IMR-90 (cell line): ENCODE data around the gene ANGEL1. TPM values are rescaled to one million over a fixed set of nuclear protein-coding genes. Genes with fewer than 3 reads are reported as not detected.

Source experiments
- ATAC-seq: fragments of 200-7000 bp; cut with Tn5 transposase; 2 replicates; pipeline ENCODE4 v1.9.1; 2020; ENCODE audit warnings: low read depth, mild to moderate bottlenecking, moderate library complexity
- BruUV-seq: library from RNA; stranded (reverse); fragments of 400-500 nt; replicated peaks from 2 replicates; lab custom pipeline; 2021; lab: Mats Ljungman, UMichigan
- CTCF ChIA-PET: fragments of 300-600 bp; formaldehyde crosslinking; extraction: SDS; loops from one replicate; lab custom pipeline; 2021; ENCODE audit warnings: antibody characterized with exemption; lab: Yijun Ruan, JAX
- POLR2A ChIA-PET: fragments of 300-600 bp; sonication (Branson Sonifier 250); formaldehyde crosslinking; loops from one replicate; lab custom pipeline; 2022; ENCODE audit warnings: antibody characterized with exemption; ENCODE audit not compliant: unreplicated experiment; lab: Charles Lee
- DNase-seq: peaks from one replicate; pipeline ENCODE4 v3.0.0; 2013
- H2AFZ ChIP-seq: replicated peaks from 2 replicates; pipeline ENCODE3; 2013; ENCODE audit warnings: low read length, mild to moderate bottlenecking; ENCODE audit not compliant: poor library complexity
- H2AK5ac ChIP-seq: 2 replicates; pipeline ENCODE4 v1.6.1; 2013; ENCODE audit warnings: low read depth, low read length, inconsistent platforms
- H2AK9ac ChIP-seq: replicated peaks from 2 replicates; pipeline ENCODE3; 2013; ENCODE audit warnings: mild to moderate bottlenecking, low read depth, low read length, moderate library complexity; ENCODE audit not compliant: poor library complexity
- H2BK120ac ChIP-seq: 2 replicates; pipeline ENCODE4 v1.6.1; 2013; ENCODE audit warnings: low read depth, low read length, inconsistent platforms
- H2BK15ac ChIP-seq: 3 replicates; pipeline ENCODE4 v1.6.1; 2013; ENCODE audit warnings: low read depth, low read length, inconsistent platforms
- H2BK20ac ChIP-seq: 2 replicates; pipeline ENCODE4 v1.6.1; 2013; ENCODE audit warnings: low read depth, mild to moderate bottlenecking, inconsistent platforms, low read length, moderate library complexity
- H2BK5ac ChIP-seq: 2 replicates; pipeline ENCODE4 v1.6.1; 2013; ENCODE audit warnings: mild to moderate bottlenecking, low read depth, low read length, inconsistent platforms; ENCODE audit not compliant: poor library complexity, severe bottlenecking
- H3K14ac ChIP-seq: replicated peaks from 2 replicates; pipeline ENCODE4 v1.6.1; 2013; ENCODE audit warnings: low read depth, low read length, inconsistent platforms
- H3K18ac ChIP-seq: 2 replicates; pipeline ENCODE4 v1.6.1; 2013; ENCODE audit warnings: low read depth, low read length, control low read depth
- H3K23ac ChIP-seq: 2 replicates; pipeline ENCODE4 v1.6.1; 2013; ENCODE audit warnings: low read depth, low read length, inconsistent platforms
- H3K27ac ChIP-seq: 2 replicates; pipeline ENCODE4 v1.5.1; 2013; ENCODE audit warnings: mild to moderate bottlenecking, control low read depth, low read length; ENCODE audit not compliant: insufficient read depth
- H3K27me3 ChIP-seq: 2 replicates; pipeline ENCODE4 v1.6.1; 2013; ENCODE audit warnings: low read length; ENCODE audit not compliant: control insufficient read depth, insufficient read depth
- H3K36me3 ChIP-seq: 2 replicates; pipeline ENCODE4 v1.6.1; 2013; ENCODE audit warnings: low read length, mixed read lengths; ENCODE audit not compliant: control insufficient read depth, insufficient read depth
- H3K4ac ChIP-seq: 2 replicates; pipeline ENCODE4 v1.6.1; 2013; ENCODE audit warnings: low read depth, low read length, inconsistent platforms
- H3K4me1 ChIP-seq: 2 replicates; pipeline ENCODE4 v1.6.1; 2013; ENCODE audit warnings: low read length, mixed read lengths; ENCODE audit not compliant: control insufficient read depth, insufficient read depth
- H3K4me2 ChIP-seq: 2 replicates; pipeline ENCODE4 v1.6.1; 2013; ENCODE audit warnings: low read depth, mild to moderate bottlenecking, control low read depth, low read length, moderate library complexity
- H3K4me3 ChIP-seq: 2 replicates; pipeline ENCODE4 v1.5.1; 2013; ENCODE audit warnings: low read depth, mild to moderate bottlenecking, control low read depth, low read length, moderate library complexity; ENCODE audit not compliant: insufficient read depth
- H3K56ac ChIP-seq: 2 replicates; pipeline ENCODE4 v1.6.1; 2013; ENCODE audit warnings: low read length, inconsistent platforms; ENCODE audit not compliant: insufficient read depth; ENCODE audit errors: extremely low read depth
- H3K79me1 ChIP-seq, 2 experiments: 2 replicates each; pipeline ENCODE4 v1.6.1; 2013; ENCODE audit warnings: low read length in 2 of 2, inconsistent platforms in 1 of 2, low read depth in 1 of 2
- H3K9ac ChIP-seq: 2 replicates; pipeline ENCODE4 v1.6.1; 2013; ENCODE audit warnings: low read depth, low read length, control low read depth
- H3K9me1 ChIP-seq: 2 replicates; pipeline ENCODE4 v1.6.1; 2013; ENCODE audit warnings: low read length, inconsistent platforms; ENCODE audit not compliant: insufficient read depth
- H3K9me3 ChIP-seq: 2 replicates; pipeline ENCODE4 v1.6.1; 2013; ENCODE audit warnings: low read length; ENCODE audit not compliant: control insufficient read depth, insufficient read depth
- H4K20me1 ChIP-seq: 2 replicates; pipeline ENCODE4 v1.6.1; 2013; ENCODE audit warnings: low read length, inconsistent platforms; ENCODE audit not compliant: insufficient read depth
- H4K5ac ChIP-seq: 2 replicates; pipeline ENCODE4 v1.6.1; 2013; ENCODE audit warnings: mild to moderate bottlenecking, low read depth, low read length, control low read depth
- H4K8ac ChIP-seq, 2 experiments: 2 replicates each; pipeline ENCODE4 v1.6.1; 2013; ENCODE audit warnings: low read depth in 2 of 2, low read length in 2 of 2, control low read depth in 1 of 2, inconsistent platforms in 1 of 2
- H4K91ac ChIP-seq: 2 replicates; pipeline ENCODE4 v1.6.1; 2013; ENCODE audit warnings: low read depth, low read length, inconsistent platforms; ENCODE audit not compliant: insufficient read depth
- CHD1 ChIP-seq: IDR thresholded peaks from 2 replicates; pipeline ENCODE4 v1.6.1; 2012; ENCODE audit warnings: low read depth, low read length, improper control_type of control experiment
- FOS ChIP-seq: fragments of 150-350 bp; IDR thresholded peaks from 2 replicates; pipeline ENCODE4 v1.6.1; 2016; ENCODE audit warnings: low read depth, low read length
- WGBS, 2 experiments: methylation state at CpG; one replicate each; pipeline versions ENCODE4 v1.1.5 to v1.1.7; 2013; ENCODE audit warnings: missing lambda C conversion rate in 2 of 2; ENCODE audit not compliant: insufficient read length in 1 of 2; ENCODE audit errors: extremely low coverage in 2 of 2; 5-methylcytosine and 5-hydroxymethylcytosine counted together
- dilution Hi-C: fragments of 300-500 bp; cut with HindIII; formaldehyde crosslinking; loops from one replicate; pipeline ENCODE4 v1.14.3; 2018; ENCODE audit warnings: low sequenced_read_pairs; ENCODE audit not compliant: unreplicated experiment
- in situ Hi-C: fragments of 300-500 bp; cut with MboI; formaldehyde crosslinking; loops from 3 replicates; pipeline ENCODE4 v1.14.3; 2019; ENCODE audit warnings: low sequenced_read_pairs, inconsistent platforms, mixed read lengths
- intact Hi-C: fragments of 100-400 bp; cut with micrococcal nuclease; formaldehyde crosslinking; loops from 2 replicates; pipeline ENCODE4 v1.10.0; 2022
- polyA plus RNA-seq, 3 experiments: library from polyadenylated mRNA; depleted of rRNA; stranded (reverse); fragments of >200 nt; gene quantifications; 2 replicates each; pipeline ENCODE4 v1.2.3, GENCODE V29; 2012; ENCODE audit warnings: low replicate concordance in 1 of 3
- total RNA-seq: library from RNA; depleted of rRNA; stranded (reverse); fragments of >200 nt; gene quantifications from 2 replicates; pipeline ENCODE4 v1.2.3, GENCODE V29; 2012

ANGEL1 gene
- total and polyA plus RNA-seq, 2 of the 4 experiments (the other 2 are of a cell fraction): 4.1 to 10.0 TPM

- Histone ChIP-seq H3K9ac (no peak overlapping the region), H4K8ac (no peak overlapping the region), H4K5ac (no peak overlapping the region), H3K4ac (no peak overlapping the region), H2AK5ac (no peak overlapping the region), H2BK5ac (no peak overlapping the region), H3K23ac (no peak overlapping the region), H3K18ac (no peak overlapping the region), H3K9me3 (no peaks in the 10 kb centered on the region), H2AK9ac (peak overlapping the region; percentile 50), H2AFZ (no peak overlapping the region), H3K36me3 (peaks cover 8% of the 10 kb centered on the region; the same call in 1 of the 2 replicates), H3K4me3 (no peak overlapping the region), H4K20me1 (no peaks in the 10 kb centered on the region), H3K4me2 (no peak overlapping the region), H3K14ac (no peak overlapping the region), H4K91ac (no peak overlapping the region), H3K4me1 (peaks cover 13% of the 10 kb centered on the region), H3K27me3 (no peaks in the 10 kb centered on the region), H3K56ac (no peak overlapping the region), H2BK20ac (no peak overlapping the region), H3K9me1 (peaks cover 7% of the 10 kb centered on the region; the same call in 1 of the 2 replicates), H2BK15ac (no peak overlapping the region), H3K79me1 (no peaks in the 10 kb centered on the region), H2BK120ac (no peak overlapping the region), H3K27ac (no peak overlapping the region)
- no peak for TF ChIP-seq FOS
- TF ChIP-seq CHD1: no peak
- dilution Hi-C loops: no loop called here
- WGBS, 2 experiments: no CpG with 5 or more reads among the region's 9 CpGs
- ATAC-seq (no peak), DNase-seq (no peak)
- CTCF ChIA-PET: no interaction called here
- POLR2A ChIA-PET: no interaction called here
- intact Hi-C loops: no loop called here
- no TSS peak for BruUV-seq
- in situ Hi-C loops: no loop called here
Measured at GRCh38 chr14:76777721-76778120, 35.0 kb downstream of the ANGEL1 start.
